PC-9 (cell line): Measurements from ENCODE around the gene LRRTM4. TPM values are rescaled to one million over a fixed set of nuclear protein-coding genes. Genes with fewer than 3 reads are reported as not detected.
A peak's percentile ranks its signal among the peaks of the same experiment; 100 is the strongest.
"Not testable (repeated sequence)": the region's sequence is repeated elsewhere in the genome, so short reads cannot be mapped to it uniquely, and the experiment has no call there.

Experiments used
- BruUV-seq: library from RNA; stranded (reverse); fragments of 400-500 nt; replicated peaks from 2 replicates; lab custom pipeline; 2021; lab: Mats Ljungman, UMichigan
- CTCF ChIA-PET: fragments of 300-600 bp; sonication (Branson Sonifier 250); formaldehyde crosslinking; loops from one replicate; lab custom pipeline; 2022; ENCODE audit warnings: antibody characterized with exemption; lab: Charles Lee
- POLR2A ChIA-PET: fragments of 300-600 bp; sonication (Branson Sonifier 250); formaldehyde crosslinking; loops from one replicate; lab custom pipeline; 2022; ENCODE audit warnings: antibody characterized with exemption; ENCODE audit not compliant: unreplicated experiment; lab: Charles Lee
- DNase-seq, 2 experiments: peaks; one replicate each; pipeline versions ENCODE4 v3.0.0 to v3.0.0-alpha.2; 2015 to 2022; ENCODE audit warnings: mixed read lengths in 1 of 2
- H2AFZ ChIP-seq: fragments of 200-600 bp; sonication (generic); 2 replicates; pipeline ENCODE4 v1.8.1; 2017; ENCODE audit warnings: antibody characterized with exemption
- H3F3A ChIP-seq: fragments of 200-600 bp; sonication (generic); 2 replicates; pipeline ENCODE4 v1.8.1; 2017; ENCODE audit warnings: antibody characterized with exemption, mild to moderate bottlenecking, low read depth; ENCODE audit not compliant: insufficient read depth
- H3K27ac ChIP-seq: fragments of 200-600 bp; sonication (generic); 2 replicates; pipeline ENCODE4 v1.6.1; 2016; ENCODE audit warnings: mixed run types
- H3K27me3 ChIP-seq: fragments of 200-600 bp; sonication (generic); 2 replicates; pipeline ENCODE4 v1.6.1; 2016; ENCODE audit warnings: low read depth, mixed run types; ENCODE audit not compliant: insufficient read depth
- H3K36me3 ChIP-seq: fragments of 200-600 bp; sonication (generic); 2 replicates; pipeline ENCODE4 v1.6.1; 2016; ENCODE audit warnings: low read depth, mixed run types
- H3K4me1 ChIP-seq: fragments of 200-600 bp; sonication (generic); replicated peaks from 2 replicates; pipeline ENCODE4 v1.6.1; 2016; ENCODE audit warnings: mixed run types; ENCODE audit not compliant: insufficient read depth
- H3K4me2 ChIP-seq: fragments of 200-600 bp; sonication (generic); 2 replicates; pipeline ENCODE4 v1.6.1; 2017; ENCODE audit warnings: mixed run types
- H3K4me3 ChIP-seq: fragments of 200-600 bp; sonication (generic); 2 replicates; pipeline ENCODE4 v1.6.1; 2016; ENCODE audit warnings: mixed run types
- H3K79me2 ChIP-seq: fragments of 200-600 bp; sonication (generic); 2 replicates; pipeline ENCODE4 v1.6.1; 2017; ENCODE audit warnings: low read depth, mixed run types
- H3K9me2 ChIP-seq: fragments of 200-600 bp; sonication (generic); 2 replicates; pipeline ENCODE4 v1.8.1; 2017; ENCODE audit warnings: mild to moderate bottlenecking; ENCODE audit not compliant: insufficient read depth
- H3K9me3 ChIP-seq: fragments of 200-600 bp; sonication (generic); 2 replicates; pipeline ENCODE4 v1.8.1; 2016; ENCODE audit warnings: low read depth; ENCODE audit not compliant: insufficient read depth
- H4K20me1 ChIP-seq: fragments of 200-600 bp; sonication (generic); 2 replicates; pipeline ENCODE4 v1.8.1; 2017; ENCODE audit not compliant: insufficient read depth
- EZH2 ChIP-seq: fragments of 200-600 bp; sonication (generic); IDR thresholded peaks from 2 replicates; pipeline ENCODE4 v1.8.0; 2017; ENCODE audit warnings: antibody characterized with exemption, low read depth
- intact Hi-C: fragments of 100-400 bp; cut with micrococcal nuclease; formaldehyde crosslinking; loops from one replicate; pipeline ENCODE4 v1.10.0; 2022; ENCODE audit not compliant: unreplicated experiment
- total RNA-seq: library from RNA; stranded (reverse); gene quantifications from 2 replicates; pipeline ENCODE4 v1.2.3, GENCODE V29; 2021
- TF ChIP-seq, protein P1 (sequence below): fragments of 200-600 bp; sonication (generic); conservative IDR thresholded peaks from 2 replicates; pipeline ENCODE4 v1.6.1; 2017; ENCODE audit warnings: mixed run types, antibody characterized with exemption, mild to moderate bottlenecking, moderate library complexity

LRRTM4 gene
- total RNA-seq, 1 experiment from 2014 or later: 2.2 TPM

DNA sequence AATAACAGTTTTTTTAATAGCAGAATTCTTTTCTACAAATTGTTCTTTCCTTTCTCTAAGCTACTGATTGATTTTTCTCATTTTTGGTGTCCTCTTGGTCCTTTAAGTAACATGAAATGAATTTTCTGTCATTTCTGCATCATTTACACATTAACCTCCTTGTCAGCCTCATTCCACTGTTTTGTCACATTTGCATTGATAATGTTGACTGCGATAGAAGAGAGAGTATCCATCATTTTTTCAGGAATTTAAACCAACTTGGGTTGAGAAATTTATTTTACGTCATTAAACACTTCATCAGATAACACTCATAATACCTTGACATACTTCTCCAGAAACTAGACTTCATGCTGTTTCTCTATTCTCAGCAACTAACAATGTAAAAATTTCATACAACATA lies 422.2 kb downstream of the LRRTM4 start:
- intact Hi-C loops: no loop called here
- H3K9me3 ChIP-seq: no peaks in the 10 kb centered on the region
- no peaks in the 10 kb centered on the region for H3K4me1 ChIP-seq
- no peaks in the 10 kb centered on the region for H3F3A ChIP-seq
- ChIA-PET CTCF (interaction anchor here (0.6 kb wide), 1 partner anchor 1881 kb away, joined by 4 read pairs; no protein-coding TSS in a partner anchor), POLR2A (no interaction called here)
- no TSS peak for BruUV-seq
- no peaks in the 10 kb centered on the region for H3K36me3 ChIP-seq
- no peaks in the 10 kb centered on the region for H3K79me2 ChIP-seq
- H3K9me2 ChIP-seq: no peaks in the 10 kb centered on the region
- no peak overlapping the region for H3K4me3 ChIP-seq
- H4K20me1 ChIP-seq: no peaks in the 10 kb centered on the region
- TF ChIP-seq, protein P1, sequence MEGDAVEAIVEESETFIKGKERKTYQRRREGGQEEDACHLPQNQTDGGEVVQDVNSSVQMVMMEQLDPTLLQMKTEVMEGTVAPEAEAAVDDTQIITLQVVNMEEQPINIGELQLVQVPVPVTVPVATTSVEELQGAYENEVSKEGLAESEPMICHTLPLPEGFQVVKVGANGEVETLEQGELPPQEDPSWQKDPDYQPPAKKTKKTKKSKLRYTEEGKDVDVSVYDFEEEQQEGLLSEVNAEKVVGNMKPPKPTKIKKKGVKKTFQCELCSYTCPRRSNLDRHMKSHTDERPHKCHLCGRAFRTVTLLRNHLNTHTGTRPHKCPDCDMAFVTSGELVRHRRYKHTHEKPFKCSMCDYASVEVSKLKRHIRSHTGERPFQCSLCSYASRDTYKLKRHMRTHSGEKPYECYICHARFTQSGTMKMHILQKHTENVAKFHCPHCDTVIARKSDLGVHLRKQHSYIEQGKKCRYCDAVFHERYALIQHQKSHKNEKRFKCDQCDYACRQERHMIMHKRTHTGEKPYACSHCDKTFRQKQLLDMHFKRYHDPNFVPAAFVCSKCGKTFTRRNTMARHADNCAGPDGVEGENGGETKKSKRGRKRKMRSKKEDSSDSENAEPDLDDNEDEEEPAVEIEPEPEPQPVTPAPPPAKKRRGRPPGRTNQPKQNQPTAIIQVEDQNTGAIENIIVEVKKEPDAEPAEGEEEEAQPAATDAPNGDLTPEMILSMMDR: no peak
- no peak for TF ChIP-seq EZH2
- no peak overlapping the region for H3K4me2 ChIP-seq
- peak in 1 of 2 experiments; percentile 30 for DNase-seq
- no peaks in the 10 kb centered on the region for H3K27me3 ChIP-seq
- H2AFZ ChIP-seq: no peak overlapping the region
- H3K27ac ChIP-seq: no peak overlapping the region

DNA sequence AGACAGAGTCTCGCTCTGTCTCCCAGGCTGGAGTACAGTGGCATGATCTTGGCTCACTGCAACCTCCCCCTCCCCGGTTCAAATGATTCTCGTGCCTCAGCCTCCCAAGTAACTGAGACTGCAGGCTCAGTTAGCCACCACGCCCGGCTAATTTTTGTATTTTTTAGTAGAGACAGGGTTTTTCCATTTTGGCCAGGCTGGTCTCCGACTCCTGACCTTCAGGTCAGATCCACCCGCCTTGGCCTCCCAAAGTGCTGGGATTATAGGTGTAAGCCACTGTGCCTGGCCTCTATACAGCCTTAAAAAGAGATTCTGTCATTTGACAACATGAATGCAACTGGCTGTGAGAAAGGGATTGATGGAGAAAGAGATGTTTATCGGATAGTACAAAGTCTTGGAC lies 426.7 kb downstream of the LRRTM4 start:
- not testable (repeated sequence) for BruUV-seq

DNA sequence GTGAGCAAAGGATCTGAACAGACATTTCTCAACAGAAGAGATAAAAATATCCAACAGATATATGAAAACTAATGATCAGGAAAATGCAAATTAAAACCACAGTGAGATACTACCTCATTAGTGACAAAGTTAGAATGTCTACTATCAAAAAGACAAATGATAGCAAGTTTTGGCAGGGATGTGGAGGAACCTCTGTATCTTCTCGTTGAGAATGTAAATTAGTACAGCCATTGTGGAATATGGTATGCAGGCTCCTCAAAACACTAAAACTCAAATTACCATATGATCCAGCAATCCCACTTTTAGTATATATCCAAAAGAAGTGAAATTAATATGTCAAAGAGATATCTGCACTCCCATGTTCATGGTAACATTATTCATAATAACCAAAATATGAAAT lies 427.1 kb downstream of the LRRTM4 start:
- no peak overlapping the region for H3K27ac ChIP-seq
- ChIA-PET POLR2A (no interaction called here), CTCF (no interaction called here)
- no peak for DNase-seq
- H3K4me2 ChIP-seq: no peak overlapping the region
- H2AFZ ChIP-seq: no peak overlapping the region
- no peaks in the 10 kb centered on the region for H3K79me2 ChIP-seq
- intact Hi-C loops: no loop called here
- H3K4me3 ChIP-seq: no peak overlapping the region
- no peaks in the 10 kb centered on the region for H3K9me2 ChIP-seq
- H3K4me1 ChIP-seq: no peaks in the 10 kb centered on the region
- no peaks in the 10 kb centered on the region for H3F3A ChIP-seq
- no TSS peak for BruUV-seq
- TF ChIP-seq EZH2: no peak
- TF ChIP-seq, protein P1: no peak
- no peaks in the 10 kb centered on the region for H3K36me3 ChIP-seq
- H4K20me1 ChIP-seq: no peaks in the 10 kb centered on the region
- no peaks in the 10 kb centered on the region for H3K27me3 ChIP-seq
- no peaks in the 10 kb centered on the region for H3K9me3 ChIP-seq

More for the DNA sequence above, 426.7 kb downstream of the LRRTM4 start:
- H3F3A ChIP-seq, H4K20me1 ChIP-seq, H3K4me3 ChIP-seq, H3K4me1 ChIP-seq, POLR2A ChIA-PET, H3K27me3 ChIP-seq, H2AFZ ChIP-seq, H3K9me2 ChIP-seq, H3K27ac ChIP-seq, H3K9me3 ChIP-seq, DNase-seq, CTCF ChIA-PET, H3K4me2 ChIP-seq, intact Hi-C loops, H3K36me3 ChIP-seq, H3K79me2 ChIP-seq: not testable (repeated sequence)

DNA sequence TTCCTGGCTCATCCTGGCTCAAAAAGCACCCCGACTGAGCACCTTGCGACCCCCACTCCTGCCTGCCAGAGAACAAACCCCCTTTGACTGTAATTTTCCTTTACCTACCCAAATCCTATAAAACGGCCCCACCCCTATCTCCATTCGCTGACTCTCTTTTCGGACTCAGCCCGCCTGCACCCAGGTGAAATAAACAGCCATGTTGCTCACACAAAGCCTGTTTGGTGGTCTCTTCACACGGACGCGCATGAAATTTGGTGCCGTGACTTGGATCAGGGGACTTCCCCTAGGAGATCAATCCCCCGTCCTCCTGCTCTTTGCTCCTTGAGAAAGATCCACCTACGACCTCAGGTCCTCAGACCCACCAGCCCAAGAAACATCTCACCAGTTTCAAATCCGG lies 433.8 kb downstream of the LRRTM4 start:
- H3F3A ChIP-seq, H3K4me2 ChIP-seq, H3K4me1 ChIP-seq, intact Hi-C loops, H3K79me2 ChIP-seq, H3K36me3 ChIP-seq, POLR2A ChIA-PET, H3K9me3 ChIP-seq, H2AFZ ChIP-seq, H3K27ac ChIP-seq, H3K9me2 ChIP-seq, CTCF ChIA-PET, BruUV-seq, H4K20me1 ChIP-seq, H3K27me3 ChIP-seq, DNase-seq, H3K4me3 ChIP-seq: not testable (repeated sequence)
